HL-60 (cell line): Measurements from ENCODE around the gene RXFP4.

ENCODE experiments used
- DNase-seq, 2 experiments: peaks; one replicate each; pipeline ENCODE4 v3.0.0-alpha.2; 2010 to 2020; ENCODE audit warnings: low read depth in 1 of 2, low spot score in 1 of 2
- H3K27ac ChIP-seq: fragments of 250-450 bp; sonication (Bioruptor Pico); replicated peaks from 2 replicates; pipeline ENCODE4 v1.5.1; 2020; ENCODE audit warnings: mild to moderate bottlenecking, moderate library complexity
- H3K27me3 ChIP-seq: fragments of 250-450 bp; sonication (Bioruptor Pico); 2 replicates; pipeline ENCODE4 v1.5.1; 2021; ENCODE audit warnings: mild to moderate bottlenecking, moderate library complexity; ENCODE audit not compliant: insufficient read depth, poor library complexity, severe bottlenecking
- H3K4me3 ChIP-seq: replicated peaks from 2 replicates; pipeline ENCODE4 v1.5.1; 2011; ENCODE audit warnings: mild to moderate bottlenecking, control low read depth, low read length; ENCODE audit not compliant: insufficient read depth
- CTCF ChIP-seq: IDR thresholded peaks from one replicate; pipeline ENCODE4 v1.5.1; 2011; ENCODE audit warnings: low read length, control low read depth, inconsistent platforms; ENCODE audit not compliant: insufficient read depth
- GABPA ChIP-seq: IDR thresholded peaks from 2 replicates; pipeline ENCODE4 v1.6.1; 2012; ENCODE audit warnings: low read depth
- POLR2AphosphoS5 ChIP-seq: IDR thresholded peaks from 2 replicates; pipeline ENCODE4 v1.6.1; 2012; ENCODE audit warnings: low read depth
- SPI1 ChIP-seq: IDR thresholded peaks from 2 replicates; pipeline ENCODE4 v1.6.1; 2012; ENCODE audit warnings: low read depth, mild to moderate bottlenecking, borderline replicate concordance
- TF ChIP-seq, protein P1 (sequence below): IDR thresholded peaks from 2 replicates; pipeline ENCODE4 v1.6.1; 2012; ENCODE audit warnings: low read depth; ENCODE audit not compliant: insufficient replicate concordance

Gene RXFP4

DNA sequence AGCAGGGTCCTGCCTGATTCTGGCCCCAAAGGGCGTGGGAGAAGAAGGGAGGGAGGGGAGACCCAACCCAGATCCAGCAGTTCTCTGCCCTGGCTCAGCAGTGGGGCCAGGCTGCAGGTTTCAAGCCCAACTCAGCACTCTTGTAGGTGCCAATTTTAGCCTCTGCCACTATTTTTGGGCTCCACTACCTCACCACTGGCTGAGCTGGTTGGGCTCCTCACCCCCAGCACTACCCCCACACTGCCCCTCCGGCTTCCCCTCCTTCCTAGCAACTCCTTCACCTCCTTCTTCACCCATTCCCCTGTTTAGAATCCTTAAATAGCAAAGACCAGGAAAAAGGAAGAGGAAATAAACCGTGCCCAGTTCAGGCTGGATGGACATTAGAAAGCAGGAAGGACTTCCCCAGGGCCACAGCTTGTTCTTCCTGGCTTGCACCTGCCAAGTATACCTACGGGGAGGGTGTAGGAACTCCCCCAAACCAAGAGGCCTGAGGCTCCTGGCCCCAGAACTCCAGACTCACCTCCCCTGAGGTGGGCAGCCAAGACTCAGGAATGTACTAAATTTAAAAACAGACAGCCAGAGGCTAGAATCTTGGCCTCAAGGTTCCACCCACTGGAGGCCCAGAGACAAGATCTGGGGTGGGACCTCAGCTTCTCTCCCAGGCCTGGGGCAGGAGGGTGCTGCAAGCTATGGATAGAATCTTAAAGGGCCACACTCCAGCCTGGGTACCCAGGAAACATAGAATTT lies 38.3 kb downstream of the RXFP4 start:
- TF ChIP-seq POLR2AphosphoS5 (no peak), SPI1 (peak; percentile 38; the same call in 1 of the 2 replicates)
- Histone ChIP-seq H3K4me3 (peak overlapping the region; percentile 84), H3K27me3 (no peaks in the 10 kb centered on the region), H3K27ac (peak overlapping the region; percentile 100)
- DNase-seq = peak; percentile 29 to 37

DNA sequence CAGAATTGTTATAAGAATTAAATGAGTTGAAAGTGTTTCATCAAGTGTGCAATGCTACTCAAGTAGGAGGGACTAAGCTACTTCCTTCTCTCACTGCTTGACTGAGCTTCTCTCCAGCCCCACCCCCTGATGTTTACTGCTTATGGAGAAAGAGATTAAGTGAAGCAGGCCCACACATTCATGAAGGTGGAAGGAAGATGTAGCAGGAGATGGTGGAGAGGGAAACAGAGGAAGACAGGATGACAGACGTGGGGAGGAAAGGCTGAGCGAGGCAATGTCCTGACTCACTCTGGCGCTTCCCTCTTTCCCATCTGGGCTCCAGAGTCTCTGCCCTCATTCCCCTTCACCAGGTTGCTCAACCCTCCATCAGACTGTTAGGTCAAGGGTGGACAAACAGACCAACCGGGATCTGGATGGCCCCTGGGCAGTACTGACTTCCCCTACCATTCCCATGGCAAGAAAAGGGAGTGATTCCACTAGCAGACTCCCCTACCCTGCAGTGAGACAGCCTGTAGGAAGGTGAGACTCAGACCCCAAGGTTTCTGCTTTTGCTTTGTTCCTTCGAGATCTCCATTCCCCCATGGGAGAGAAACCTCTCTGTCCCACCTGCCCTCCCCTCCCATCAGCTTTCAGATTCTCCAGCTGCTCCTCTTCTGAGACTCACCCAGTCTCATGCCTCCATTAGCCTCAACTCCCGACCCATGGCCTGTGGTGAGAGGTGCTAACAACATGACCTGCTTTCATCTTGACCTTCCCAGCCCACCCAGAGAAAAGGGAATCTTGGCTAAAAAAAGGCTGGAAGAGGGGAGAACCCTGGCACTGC lies 40.0 kb downstream of the RXFP4 start:
- no peak overlapping the region for H3K4me3 ChIP-seq
- TF ChIP-seq, protein P1, sequence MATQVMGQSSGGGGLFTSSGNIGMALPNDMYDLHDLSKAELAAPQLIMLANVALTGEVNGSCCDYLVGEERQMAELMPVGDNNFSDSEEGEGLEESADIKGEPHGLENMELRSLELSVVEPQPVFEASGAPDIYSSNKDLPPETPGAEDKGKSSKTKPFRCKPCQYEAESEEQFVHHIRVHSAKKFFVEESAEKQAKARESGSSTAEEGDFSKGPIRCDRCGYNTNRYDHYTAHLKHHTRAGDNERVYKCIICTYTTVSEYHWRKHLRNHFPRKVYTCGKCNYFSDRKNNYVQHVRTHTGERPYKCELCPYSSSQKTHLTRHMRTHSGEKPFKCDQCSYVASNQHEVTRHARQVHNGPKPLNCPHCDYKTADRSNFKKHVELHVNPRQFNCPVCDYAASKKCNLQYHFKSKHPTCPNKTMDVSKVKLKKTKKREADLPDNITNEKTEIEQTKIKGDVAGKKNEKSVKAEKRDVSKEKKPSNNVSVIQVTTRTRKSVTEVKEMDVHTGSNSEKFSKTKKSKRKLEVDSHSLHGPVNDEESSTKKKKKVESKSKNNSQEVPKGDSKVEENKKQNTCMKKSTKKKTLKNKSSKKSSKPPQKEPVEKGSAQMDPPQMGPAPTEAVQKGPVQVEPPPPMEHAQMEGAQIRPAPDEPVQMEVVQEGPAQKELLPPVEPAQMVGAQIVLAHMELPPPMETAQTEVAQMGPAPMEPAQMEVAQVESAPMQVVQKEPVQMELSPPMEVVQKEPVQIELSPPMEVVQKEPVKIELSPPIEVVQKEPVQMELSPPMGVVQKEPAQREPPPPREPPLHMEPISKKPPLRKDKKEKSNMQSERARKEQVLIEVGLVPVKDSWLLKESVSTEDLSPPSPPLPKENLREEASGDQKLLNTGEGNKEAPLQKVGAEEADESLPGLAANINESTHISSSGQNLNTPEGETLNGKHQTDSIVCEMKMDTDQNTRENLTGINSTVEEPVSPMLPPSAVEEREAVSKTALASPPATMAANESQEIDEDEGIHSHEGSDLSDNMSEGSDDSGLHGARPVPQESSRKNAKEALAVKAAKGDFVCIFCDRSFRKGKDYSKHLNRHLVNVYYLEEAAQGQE = no peak
- TF ChIP-seq SPI1 = no peak
- no peak for TF ChIP-seq GABPA
- TF ChIP-seq POLR2AphosphoS5 = no peak
- TF ChIP-seq CTCF = no peak

GRCh38 chr1:155982106-155982505 lies 40.7 kb downstream of the RXFP4 start:
- Histone ChIP-seq H3K27ac (no peak overlapping the region), H3K4me3 (no peak overlapping the region)

More for the DNA sequence above, 40.0 kb downstream of the RXFP4 start:
- Histone ChIP-seq H3K27me3 (no peaks in the 10 kb centered on the region), H3K27ac (peak overlapping the region; percentile 100; the same call in 1 of the 2 replicates)
- peak; percentile 57 to 81 for DNase-seq

More at GRCh38 chr1:155982106-155982505, 40.7 kb downstream of the RXFP4 start:
- no peak for DNase-seq
- TF ChIP-seq GABPA = no peak
- no peak for TF ChIP-seq CTCF
- no peak for TF ChIP-seq SPI1
- TF ChIP-seq POLR2AphosphoS5 = no peak
- TF ChIP-seq, protein P1 = no peak
- H3K27me3 ChIP-seq = no peaks in the 10 kb centered on the region
